AG10803 (cell line): ENCODE data around the gene MOB1A.

ENCODE experiments used
- DNase-seq: peaks from one replicate; pipeline ENCODE4 v3.0.0; 2010; ENCODE audit warnings: low read depth
- H3K4me3 ChIP-seq: 2 replicates; pipeline ENCODE4 v1.5.1; 2011; ENCODE audit warnings: mild to moderate bottlenecking, low read length, control low read depth
- TF ChIP-seq, protein P1 (sequence below): conservative IDR thresholded peaks from 2 replicates; pipeline ENCODE4 v1.5.1; 2011; ENCODE audit warnings: mild to moderate bottlenecking, low read length, control low read depth, inconsistent platforms

MOB1A gene

DNA sequence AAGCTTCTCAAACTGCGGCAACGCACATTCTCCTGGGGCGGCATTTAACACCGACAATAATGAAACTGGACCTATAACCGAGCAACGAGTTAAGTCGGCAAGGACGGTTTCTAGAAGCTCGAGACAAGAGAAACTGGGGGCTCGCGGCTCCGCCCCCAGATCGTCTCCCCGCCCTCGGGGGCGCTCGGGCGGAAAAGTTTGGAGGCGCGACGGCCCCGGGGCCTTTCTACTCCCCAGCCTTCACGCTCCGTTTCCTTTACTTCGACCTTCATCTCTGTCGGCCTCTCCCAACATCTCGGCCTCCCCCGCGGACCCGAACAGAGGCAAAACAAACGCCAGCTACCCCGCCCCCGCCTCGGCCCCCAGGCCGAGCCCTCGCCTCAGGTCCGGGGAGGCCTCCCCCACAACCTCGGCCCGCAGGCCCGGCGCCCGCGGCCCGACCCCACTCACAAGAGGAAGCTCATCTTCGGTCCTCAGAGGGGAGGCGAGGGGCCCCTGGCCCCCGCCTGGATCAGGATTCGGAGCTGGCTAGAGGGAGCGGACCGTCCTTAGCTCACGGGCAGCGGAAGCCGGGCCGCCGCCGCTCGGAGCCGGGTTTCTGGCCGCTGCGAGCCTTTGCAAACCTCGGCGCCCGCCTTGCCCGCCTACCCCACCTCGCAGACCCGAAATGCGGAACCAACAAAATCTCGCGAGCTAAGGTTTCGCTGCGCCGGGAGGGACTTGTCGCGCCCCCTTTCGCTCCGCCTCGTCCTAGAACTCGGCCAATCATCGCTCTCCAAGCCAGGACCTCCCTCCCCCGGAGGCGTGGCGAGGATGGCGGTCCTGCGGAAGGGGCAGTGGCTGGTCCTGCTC is at the start of gene MOB1A:
MOB1A (minus strand) TSS at position 669 of the 852 bp plus-strand sequence; CDS start at position 464, 205 bp downstream.
- peak; percentile 98 for DNase-seq
- H3K4me3 ChIP-seq = peak within 1 kb of the TSS; percentile 71
- TF ChIP-seq, protein P1, sequence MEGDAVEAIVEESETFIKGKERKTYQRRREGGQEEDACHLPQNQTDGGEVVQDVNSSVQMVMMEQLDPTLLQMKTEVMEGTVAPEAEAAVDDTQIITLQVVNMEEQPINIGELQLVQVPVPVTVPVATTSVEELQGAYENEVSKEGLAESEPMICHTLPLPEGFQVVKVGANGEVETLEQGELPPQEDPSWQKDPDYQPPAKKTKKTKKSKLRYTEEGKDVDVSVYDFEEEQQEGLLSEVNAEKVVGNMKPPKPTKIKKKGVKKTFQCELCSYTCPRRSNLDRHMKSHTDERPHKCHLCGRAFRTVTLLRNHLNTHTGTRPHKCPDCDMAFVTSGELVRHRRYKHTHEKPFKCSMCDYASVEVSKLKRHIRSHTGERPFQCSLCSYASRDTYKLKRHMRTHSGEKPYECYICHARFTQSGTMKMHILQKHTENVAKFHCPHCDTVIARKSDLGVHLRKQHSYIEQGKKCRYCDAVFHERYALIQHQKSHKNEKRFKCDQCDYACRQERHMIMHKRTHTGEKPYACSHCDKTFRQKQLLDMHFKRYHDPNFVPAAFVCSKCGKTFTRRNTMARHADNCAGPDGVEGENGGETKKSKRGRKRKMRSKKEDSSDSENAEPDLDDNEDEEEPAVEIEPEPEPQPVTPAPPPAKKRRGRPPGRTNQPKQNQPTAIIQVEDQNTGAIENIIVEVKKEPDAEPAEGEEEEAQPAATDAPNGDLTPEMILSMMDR = no peak

DNA sequence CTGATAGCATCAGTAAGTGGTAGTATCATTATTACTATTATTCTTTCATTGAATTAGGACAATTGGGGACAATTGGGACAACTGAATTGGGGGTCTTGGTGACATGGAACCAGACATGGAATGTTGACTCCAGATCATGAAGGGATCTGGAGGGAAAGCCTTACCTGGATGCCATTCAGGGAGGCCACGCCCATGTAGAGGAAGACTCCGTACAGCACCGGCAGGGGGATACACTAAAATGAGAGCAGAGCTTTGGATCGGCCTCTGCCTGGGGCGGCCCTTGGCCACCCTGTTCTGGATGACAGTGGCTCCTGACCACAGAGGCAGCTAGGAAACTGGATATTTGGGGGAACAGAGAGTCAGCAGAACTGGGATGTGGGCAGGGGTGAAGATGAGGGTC is 49.0 kb upstream of the MOB1A start:
- H3K4me3 ChIP-seq = no peak overlapping the region
- TF ChIP-seq, protein P1 = no peak
- DNase-seq = no peak

DNA sequence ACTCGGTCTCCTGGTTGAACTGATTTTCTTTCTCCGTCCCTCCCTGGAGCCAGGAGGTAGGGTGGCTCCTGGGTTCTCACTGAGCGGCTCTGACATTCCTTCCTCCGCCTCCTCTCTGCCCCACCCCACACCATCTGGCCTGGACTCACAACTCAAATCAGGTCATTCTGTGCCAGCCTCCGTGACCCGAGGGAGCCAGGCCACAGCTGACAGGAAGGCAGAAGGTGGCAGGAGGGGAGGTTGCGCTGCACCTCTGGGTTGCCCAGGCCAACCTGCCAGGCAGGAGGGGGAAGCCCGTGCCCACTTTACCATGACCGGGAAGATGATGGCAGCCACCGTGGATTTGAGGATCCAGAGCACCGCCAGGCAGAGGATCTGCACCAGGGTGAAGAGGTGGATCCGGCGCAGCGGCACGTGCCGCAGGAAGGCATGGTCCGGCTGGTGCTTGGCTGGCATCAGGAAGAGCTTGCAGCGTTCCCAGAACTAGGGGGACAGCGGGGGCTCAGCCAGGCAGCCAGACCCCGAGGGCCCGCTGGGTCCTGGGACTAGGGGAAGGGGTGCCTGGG is 48.1 kb upstream of the MOB1A start:
- TF ChIP-seq, protein P1 = no peak
- no peak for DNase-seq
- no peak overlapping the region for H3K4me3 ChIP-seq

DNA sequence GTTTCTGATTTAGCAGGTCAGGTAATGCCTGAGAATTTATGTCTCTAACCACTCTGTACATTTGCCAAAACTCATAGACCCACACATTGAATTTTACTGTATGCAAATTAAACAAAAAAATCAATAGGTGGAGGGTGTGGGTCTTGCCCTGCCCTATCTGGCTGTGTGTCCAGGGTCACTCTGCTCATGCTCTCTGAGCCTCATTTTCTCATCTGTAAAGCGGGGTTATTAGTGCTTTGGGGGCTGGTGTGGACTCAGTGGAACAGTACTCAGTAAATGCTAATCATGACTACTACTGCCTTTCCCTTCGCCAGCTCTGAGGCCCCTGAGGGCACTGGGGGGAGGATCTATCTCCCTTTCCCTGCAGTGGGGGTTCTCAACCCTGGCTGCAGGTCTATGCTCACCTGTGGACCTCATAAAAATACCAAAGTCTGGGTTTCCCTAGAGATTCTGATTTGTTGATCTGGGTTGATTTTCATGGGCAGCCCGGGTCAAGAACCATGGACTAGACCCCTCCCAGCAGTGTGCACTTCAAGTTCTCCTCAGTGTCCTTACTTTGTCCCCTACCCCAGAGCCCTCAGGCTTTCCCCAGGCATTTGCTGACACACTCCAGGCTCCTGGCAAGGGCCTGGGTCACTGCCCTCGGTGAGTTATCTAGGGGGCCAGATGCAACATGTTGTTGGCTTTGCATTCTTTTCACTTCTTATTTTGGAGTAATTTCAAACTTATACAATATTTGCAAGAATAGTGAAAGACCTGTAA is 47.2 kb upstream of the MOB1A start:
- TF ChIP-seq, protein P1 = no peak
- H3K4me3 ChIP-seq = no peak overlapping the region
- DNase-seq = no peak

DNA sequence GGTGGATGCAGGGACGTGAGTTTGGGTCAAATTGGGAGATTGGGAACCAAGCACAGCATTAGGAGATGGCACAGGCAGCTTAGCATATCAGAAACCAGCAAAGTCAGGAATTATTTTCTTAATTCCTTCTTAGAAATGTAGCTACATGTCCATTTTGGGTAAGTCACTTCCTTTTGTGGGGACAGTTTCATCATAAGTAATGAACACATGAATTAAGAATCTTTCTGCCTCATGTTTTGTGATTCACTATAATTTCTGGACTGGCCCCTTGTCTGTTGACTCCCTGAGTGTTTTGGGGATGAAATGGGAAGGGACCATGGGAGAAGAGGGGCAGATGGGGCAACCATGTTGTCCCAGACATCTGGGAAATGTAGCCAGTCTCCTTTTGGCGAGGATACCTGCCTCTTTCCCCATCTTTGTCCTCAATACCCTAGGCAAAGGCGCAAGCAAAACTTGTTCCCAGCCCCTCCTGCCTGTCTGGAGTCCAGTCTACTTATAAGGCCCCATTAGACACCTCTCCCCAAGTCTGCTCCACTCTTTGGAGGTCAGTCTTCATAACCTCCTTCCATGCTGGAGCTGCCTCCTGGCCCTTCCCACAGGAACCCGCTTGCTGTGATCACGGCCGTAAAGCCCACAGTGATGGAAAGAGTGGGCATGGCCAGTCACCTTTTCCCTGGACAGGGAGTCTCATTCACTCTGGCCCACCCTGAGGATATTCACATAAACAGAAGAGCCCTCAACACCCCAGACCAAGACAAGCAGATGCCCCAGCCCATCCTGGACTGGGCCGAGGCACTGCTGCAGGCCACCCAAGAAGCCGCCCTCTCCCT is 45.5 kb upstream of the MOB1A start:
- TF ChIP-seq, protein P1 = no peak
- H3K4me3 ChIP-seq = no peak overlapping the region
- DNase-seq = peak; percentile 42

DNA sequence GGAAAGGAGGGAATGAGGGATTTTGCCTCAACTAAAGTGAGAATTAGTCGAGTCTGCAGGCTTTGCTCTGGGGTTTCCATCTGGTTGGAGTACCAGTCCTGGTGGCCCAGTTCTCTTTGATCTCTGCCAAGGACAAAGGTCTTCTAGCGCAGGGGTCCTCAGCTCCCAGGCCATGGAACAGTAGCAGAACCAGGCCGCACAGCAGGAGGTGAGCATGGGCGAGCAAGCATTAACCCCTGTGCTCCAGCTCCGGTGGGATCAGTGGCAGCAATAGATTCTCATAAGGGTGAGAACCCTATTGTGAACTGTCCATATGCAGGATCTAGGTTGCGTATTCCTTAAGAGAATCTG is 43.6 kb upstream of the MOB1A start:
- DNase-seq = no peak
- TF ChIP-seq, protein P1 = no peak
- no peak overlapping the region for H3K4me3 ChIP-seq
